Measurements from ENCODE around the gene EXOC6B.

EXOC6B gene

GRCh38 chr2:72146347-72147302 lies 679.2 kb downstream of the EXOC6B start:
- no peak for DNase-seq (ENCODE audit: low spot score)

- DNase-seq (ENCODE audit: low spot score): no peak
These were observed 680.0 kb downstream of the EXOC6B start for GRCh38 chr2:72145658-72146329.

- no peak for DNase-seq (ENCODE audit: low spot score)
These were observed 680.6 kb downstream of the EXOC6B start for GRCh38 chr2:72145289-72145657.

- DNase-seq (ENCODE audit: low spot score): no peak
These were observed 681.1 kb downstream of the EXOC6B start for GRCh38 chr2:72144632-72145288.

GRCh38 chr2:72144274-72144631 lies 681.6 kb downstream of the EXOC6B start:
- DNase-seq (ENCODE audit: low spot score): no peak

GRCh38 chr2:72143441-72144273 lies 682.2 kb downstream of the EXOC6B start:
- no peak for DNase-seq (ENCODE audit: low spot score)

GRCh38 chr2:72142570-72143440 lies 683.0 kb downstream of the EXOC6B start:
- DNase-seq (ENCODE audit: low spot score): no peak

GRCh38 chr2:72141881-72142451 lies 683.9 kb downstream of the EXOC6B start:
- DNase-seq (ENCODE audit: low spot score): no peak

- DNase-seq (ENCODE audit: low spot score): no peak
These were observed 684.7 kb downstream of the EXOC6B start for GRCh38 chr2:72141032-72141645.

- DNase-seq (ENCODE audit: low spot score): no peak
These were observed 685.2 kb downstream of the EXOC6B start for GRCh38 chr2:72140621-72140960.

- no peak for DNase-seq (ENCODE audit: low spot score)
These were observed 685.8 kb downstream of the EXOC6B start for GRCh38 chr2:72139874-72140620.

GRCh38 chr2:72139471-72139873 lies 686.4 kb downstream of the EXOC6B start:
- no peak for DNase-seq (ENCODE audit: low spot score)

GRCh38 chr2:72138921-72139381 lies 686.9 kb downstream of the EXOC6B start:
- DNase-seq (ENCODE audit: low spot score): no peak

GRCh38 chr2:72138011-72138881 lies 687.6 kb downstream of the EXOC6B start:
- no peak for DNase-seq (ENCODE audit: low spot score)

- DNase-seq (ENCODE audit: low spot score): peak; percentile 48
These were observed 688.3 kb downstream of the EXOC6B start for GRCh38 chr2:72137498-72138010.

- DNase-seq (ENCODE audit: low spot score): no peak
These were observed 688.8 kb downstream of the EXOC6B start for GRCh38 chr2:72136933-72137497.

- DNase-seq (ENCODE audit: low spot score): no peak
These were observed 689.5 kb downstream of the EXOC6B start for GRCh38 chr2:72136331-72136730.

GRCh38 chr2:72135921-72136320 lies 689.9 kb downstream of the EXOC6B start:
- no peak for DNase-seq (ENCODE audit: low spot score)
